Peyer's patch (tissue), 4 donors: ENCODE results near the gene NTPCR. TPM values are rescaled to one million over a fixed set of nuclear protein-coding genes. Genes with fewer than 3 reads are reported as not detected.

Experiments
- DNase-seq, 3 donors: peaks; one replicate each; pipeline ENCODE4 v3.0.0-alpha.2; 2017 to 2019
- H3K27ac ChIP-seq, 4 donors: fragments of 200-600 bp; sonication (generic); one replicate each; pipeline ENCODE4 v1.5.1; 2016 to 2019
- H3K27me3 ChIP-seq, 2 donors: fragments of 200-600 bp; sonication (generic); one replicate each; pipeline ENCODE4 v1.5.1; 2019
- H3K36me3 ChIP-seq, 3 donors: fragments of 200-600 bp; sonication (generic); one replicate each; pipeline ENCODE4 v1.5.1; 2016 to 2019
- H3K4me1 ChIP-seq, 4 donors: fragments of 200-600 bp; sonication (generic); one replicate each; pipeline ENCODE4 v1.5.1; 2016 to 2019
- H3K4me3 ChIP-seq, 4 donors: fragments of 200-600 bp; sonication (generic); 1 replicate in 3 of 4; 2 replicates in 1 of 4; pipeline ENCODE4 v1.5.1; 2016 to 2019; ENCODE audit warnings: mild to moderate bottlenecking in 1 of 4
- H3K9me3 ChIP-seq, 4 donors: fragments of 200-600 bp; sonication (generic); one replicate each; pipeline ENCODE4 v1.5.1; 2016 to 2019; ENCODE audit warnings: mild to moderate bottlenecking in 1 of 4
- POLR2A ChIP-seq, 2 donors: fragments of 450-650 bp; IDR thresholded peaks; one replicate each; pipeline ENCODE4 v1.5.1; 2017; ENCODE audit warnings: antibody characterized with exemption in 2 of 2, mild to moderate bottlenecking in 2 of 2, moderate library complexity in 2 of 2
- total RNA-seq, 4 donors: library from RNA; depleted of rRNA; stranded (reverse); fragments of >200 nt; gene quantifications; one replicate each; pipeline ENCODE4 v1.1.0, GENCODE V29; 2016
- TF ChIP-seq, protein P1 (sequence below), 6 experiments: fragments of 450-650 bp in 4 of 6; fragments of 200-600 bp in 2 of 6; sonication (generic) in 1 of 6; IDR thresholded peaks; one replicate each; pipeline ENCODE4 v1.5.1; 2017 to 2019; ENCODE audit warnings: antibody characterized with exemption in 6 of 6, mild to moderate bottlenecking in 3 of 6, moderate library complexity in 1 of 6

NTPCR gene
- total RNA-seq, 4 donors from 2014 or later = 25.7 to 43.0 (median 29.6) TPM

DNA sequence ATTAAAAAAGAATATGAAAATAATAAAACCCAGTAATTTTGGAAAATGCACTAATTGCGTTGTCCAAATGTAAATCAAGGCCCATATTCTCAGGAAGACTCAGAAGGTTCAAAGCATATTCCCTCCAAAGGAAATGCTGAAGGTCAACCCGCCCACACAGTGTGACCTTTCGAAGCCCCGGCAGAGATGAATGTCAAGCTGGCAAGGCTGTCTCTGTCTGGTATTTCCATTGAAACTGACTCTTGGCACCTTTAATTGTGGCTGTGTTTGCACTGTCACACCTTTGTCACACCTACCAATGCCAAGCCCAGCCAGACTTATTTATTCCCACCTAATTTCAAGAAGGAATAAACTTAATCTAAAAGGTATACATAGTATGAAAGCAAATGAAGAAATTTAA is 82.5 kb downstream of the NTPCR start:
- no peak for DNase-seq
- no peak overlapping the region for H3K4me3 ChIP-seq
- H3K36me3 ChIP-seq = no peaks in the 10 kb centered on the region
- H3K4me1 ChIP-seq = no peaks in the 10 kb centered on the region
- no peaks in the 10 kb centered on the region for H3K27me3 ChIP-seq
- no peaks in the 10 kb centered on the region for H3K9me3 ChIP-seq
- H3K27ac ChIP-seq = no peak overlapping the region
- TF ChIP-seq, protein P1, sequence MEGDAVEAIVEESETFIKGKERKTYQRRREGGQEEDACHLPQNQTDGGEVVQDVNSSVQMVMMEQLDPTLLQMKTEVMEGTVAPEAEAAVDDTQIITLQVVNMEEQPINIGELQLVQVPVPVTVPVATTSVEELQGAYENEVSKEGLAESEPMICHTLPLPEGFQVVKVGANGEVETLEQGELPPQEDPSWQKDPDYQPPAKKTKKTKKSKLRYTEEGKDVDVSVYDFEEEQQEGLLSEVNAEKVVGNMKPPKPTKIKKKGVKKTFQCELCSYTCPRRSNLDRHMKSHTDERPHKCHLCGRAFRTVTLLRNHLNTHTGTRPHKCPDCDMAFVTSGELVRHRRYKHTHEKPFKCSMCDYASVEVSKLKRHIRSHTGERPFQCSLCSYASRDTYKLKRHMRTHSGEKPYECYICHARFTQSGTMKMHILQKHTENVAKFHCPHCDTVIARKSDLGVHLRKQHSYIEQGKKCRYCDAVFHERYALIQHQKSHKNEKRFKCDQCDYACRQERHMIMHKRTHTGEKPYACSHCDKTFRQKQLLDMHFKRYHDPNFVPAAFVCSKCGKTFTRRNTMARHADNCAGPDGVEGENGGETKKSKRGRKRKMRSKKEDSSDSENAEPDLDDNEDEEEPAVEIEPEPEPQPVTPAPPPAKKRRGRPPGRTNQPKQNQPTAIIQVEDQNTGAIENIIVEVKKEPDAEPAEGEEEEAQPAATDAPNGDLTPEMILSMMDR (IDR thresholded peaks at IDR 0.05) = no peak
- TF ChIP-seq POLR2A (IDR thresholded peaks at IDR 0.05) = no peak

DNA sequence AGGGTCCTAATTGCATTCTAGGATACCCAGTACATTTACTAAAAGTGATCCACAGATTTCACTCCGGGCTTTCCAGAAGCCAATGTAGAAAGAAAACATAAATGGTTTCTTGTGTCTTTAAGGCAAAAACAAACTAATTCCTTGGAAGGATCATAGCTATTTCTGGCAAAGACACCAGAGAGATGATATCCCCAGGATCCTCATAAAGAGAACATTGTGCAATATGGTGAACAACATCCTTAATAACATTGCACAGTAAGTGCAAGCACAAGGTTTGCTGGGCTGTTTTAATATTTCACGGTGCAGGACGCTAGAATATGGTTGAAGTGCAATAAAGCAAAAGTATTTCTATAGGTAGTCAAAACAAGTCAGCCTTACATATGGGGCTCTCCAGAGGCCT is 83.0 kb downstream of the NTPCR start:
- TF ChIP-seq POLR2A (IDR thresholded peaks at IDR 0.05) = no peak
- TF ChIP-seq, protein P1 (IDR thresholded peaks at IDR 0.05) = no peak
- no peak for DNase-seq
- no peaks in the 10 kb centered on the region for H3K27me3 ChIP-seq
- no peak overlapping the region for H3K27ac ChIP-seq
- no peak overlapping the region for H3K4me3 ChIP-seq
- H3K36me3 ChIP-seq = no peaks in the 10 kb centered on the region
- no peaks in the 10 kb centered on the region for H3K9me3 ChIP-seq
- H3K4me1 ChIP-seq = no peaks in the 10 kb centered on the region

Other genes starting within 250 kb of the NTPCR start
- gene MAP10, start 145.2 kb upstream of the NTPCR start, total RNA-seq = 1 to 10 TPM; 1.7 to 3.2 (median 2.5) TPM